Keratinocyte (primary cell): ENCODE data around the gene TRPC4AP. TPM values are rescaled to one million over a fixed set of nuclear protein-coding genes. Genes with fewer than 3 reads are reported as not detected.

Experiments used
- DNase-seq: peaks from one replicate; pipeline ENCODE4 v3.0.0-alpha.2; 2011; ENCODE audit warnings: low read depth, missing footprints, low spot score
- FAIRE-seq: peaks from 2 replicates; lab custom pipeline; 2011; peaks lifted over from hg19 to GRCh38; lab: Jason Lieb, UNC
- H2AFZ ChIP-seq: 2 replicates; pipeline ENCODE4 v1.6.0; 2012; ENCODE audit warnings: low read length, control low read depth, inconsistent platforms; ENCODE audit not compliant: control insufficient read depth
- H3K27ac ChIP-seq: 2 replicates; pipeline ENCODE4 v1.5.1; 2011; ENCODE audit warnings: low read length; ENCODE audit not compliant: control insufficient read depth, insufficient read depth
- H3K27me3 ChIP-seq: 3 replicates; pipeline ENCODE4 v1.6.0; 2011; ENCODE audit warnings: low read length; ENCODE audit not compliant: control insufficient read depth, insufficient read depth; ENCODE audit errors: extremely low read depth
- H3K36me3 ChIP-seq, 2 experiments: 2 replicates in 1 of 2; 3 replicates in 1 of 2; pipeline ENCODE4 v1.5.1; 2011; ENCODE audit warnings: low read length in 2 of 2, mild to moderate bottlenecking in 1 of 2; ENCODE audit not compliant: control insufficient read depth in 2 of 2, insufficient read depth in 2 of 2; ENCODE audit errors: extremely low read depth in 1 of 2
- H3K4me1 ChIP-seq: 3 replicates; pipeline ENCODE4 v1.5.1; 2011; ENCODE audit warnings: low read length; ENCODE audit not compliant: control insufficient read depth, insufficient read depth; ENCODE audit errors: extremely low read depth
- H3K4me2 ChIP-seq: 3 replicates; pipeline ENCODE4 v1.6.0; 2011; ENCODE audit warnings: low read depth, low read length; ENCODE audit not compliant: control insufficient read depth, insufficient read depth; ENCODE audit errors: extremely low read depth
- H3K4me3 ChIP-seq, 3 experiments: fragments of 200-600 bp in 1 of 3; sonication (generic) in 1 of 3; 2 replicates in 2 of 3; 3 replicates in 1 of 3; pipeline ENCODE4 v1.5.1; 2011 to 2016; ENCODE audit warnings: low read length in 3 of 3, mild to moderate bottlenecking in 3 of 3, control low read depth in 2 of 3, inconsistent platforms in 1 of 3, low read depth in 1 of 3, mixed read lengths in 1 of 3, mixed run types in 1 of 3, moderate library complexity in 1 of 3; ENCODE audit not compliant: control insufficient read depth in 2 of 3, insufficient read depth in 2 of 3; ENCODE audit errors: extremely low read depth in 1 of 3
- H3K79me2 ChIP-seq: 2 replicates; pipeline ENCODE4 v1.6.0; 2012; ENCODE audit warnings: low read length; ENCODE audit not compliant: control insufficient read depth, insufficient read depth
- H3K9ac ChIP-seq: 3 replicates; pipeline ENCODE4 v1.6.0; 2011; ENCODE audit warnings: low read length; ENCODE audit not compliant: control insufficient read depth, insufficient read depth; ENCODE audit errors: extremely low read depth
- H3K9me1 ChIP-seq: 3 replicates; pipeline ENCODE4 v1.6.0; 2011; ENCODE audit warnings: low read length; ENCODE audit not compliant: control insufficient read depth, insufficient read depth; ENCODE audit errors: extremely low read depth
- H3K9me3 ChIP-seq: 2 replicates; pipeline ENCODE4 v1.5.1; 2012; ENCODE audit warnings: low read depth, low read length; ENCODE audit not compliant: control insufficient read depth
- H4K20me1 ChIP-seq: 3 replicates; pipeline ENCODE4 v1.6.0; 2011; ENCODE audit warnings: low read length; ENCODE audit not compliant: control insufficient read depth, insufficient read depth; ENCODE audit errors: extremely low read depth
- CTCF ChIP-seq, 3 experiments: IDR thresholded peaks in 1 of 3; conservative IDR thresholded peaks in 1 of 3; optimal IDR thresholded peaks in 1 of 3; 2 replicates in 2 of 3; 3 replicates in 1 of 3; pipeline versions ENCODE3 to v1.5.1; 2011; ENCODE audit warnings: low read length in 3 of 3, mild to moderate bottlenecking in 3 of 3, moderate library complexity in 2 of 3, control low read depth in 1 of 3, inconsistent platforms in 1 of 3; ENCODE audit not compliant: insufficient read depth in 2 of 3; ENCODE audit errors: extremely low read depth in 1 of 3
- EZH2 ChIP-seq: IDR thresholded peaks from one replicate; pipeline ENCODE4 v1.6.1; 2012; ENCODE audit warnings: inconsistent platforms, mild to moderate bottlenecking, low read length, moderate library complexity
- dilution Hi-C: fragments of 300-500 bp; cut with MboI; formaldehyde crosslinking; loops from one replicate; pipeline ENCODE4 v1.7.0; 2020; ENCODE audit warnings: low sequenced_read_pairs; ENCODE audit not compliant: extremely low pct_ligation_motif_present
- polyA plus RNA-seq, 5 experiments: library from polyadenylated mRNA; depleted of rRNA in 3 of 5; stranded (reverse) in 3 of 5; stranded (forward) in 1 of 5; unstranded in 1 of 5; fragments of >200 nt; gene quantifications; 1 replicate in 1 of 5; 2 replicates in 3 of 5; 3 replicates in 1 of 5; pipeline versions ENCODE4 v1.2.1 to v1.2.3, GENCODE V29; 2011 to 2012; ENCODE audit warnings: missing spikeins in 2 of 5, low read depth in 1 of 5, low replicate concordance in 1 of 5

Gene TRPC4AP
- polyA plus RNA-seq, 1 donor (not counting 4 experiments of a cell fraction or from before 2014, with no cell fraction given): 53.9 TPM

- H4K20me1 ChIP-seq: no peaks in the 10 kb centered on the region
Measured at GRCh38 chr20:34997131-34997561, 95.5 kb downstream of the TRPC4AP start.

GRCh38 chr20:34996243-34997028 lies 96.2 kb downstream of the TRPC4AP start:
- Histone ChIP-seq H3K79me2 (no peaks in the 10 kb centered on the region), H3K27ac (no peak overlapping the region), H3K27me3 (no peaks in the 10 kb centered on the region), H3K9me3 (no peaks in the 10 kb centered on the region), H3K4me3 (no peak overlapping the region), H3K9ac (no peak overlapping the region), H3K9me1 (no peaks in the 10 kb centered on the region), H2AFZ (no peak overlapping the region), H4K20me1 (no peaks in the 10 kb centered on the region), H3K4me2 (no peak overlapping the region), H3K36me3 (peaks cover 7 to 29% of the 10 kb centered on the region in 2 experiments), H3K4me1 (no peaks in the 10 kb centered on the region)
- DNase-seq (no peak), FAIRE-seq (no peak)
- TF ChIP-seq CTCF (optimal IDR thresholded peaks at IDR 0.05 in 1 of 3, IDR thresholded peaks at IDR 0.05 in 1 of 3, conservative IDR thresholded peaks at IDR 0.05 in 1 of 3; ENCODE audit: extremely low read depth in 1 of 3, insufficient read depth in 2 of 3, low read length in 3 of 3) (no peak), EZH2 (no peak)
- dilution Hi-C loops: no loop called here

More at GRCh38 chr20:34997131-34997561, 95.5 kb downstream of the TRPC4AP start:
- Histone ChIP-seq H3K9ac (no peak overlapping the region), H3K36me3 (peaks cover 10 to 32% of the 10 kb centered on the region in 2 experiments), H3K9me3 (no peaks in the 10 kb centered on the region), H3K79me2 (no peaks in the 10 kb centered on the region), H3K27ac (no peak overlapping the region), H2AFZ (no peak overlapping the region), H3K4me1 (no peaks in the 10 kb centered on the region), H3K9me1 (no peaks in the 10 kb centered on the region), H3K4me3 (no peak overlapping the region), H3K4me2 (no peak overlapping the region), H3K27me3 (no peaks in the 10 kb centered on the region)
- no peak for TF ChIP-seq EZH2
- TF ChIP-seq CTCF (optimal IDR thresholded peaks at IDR 0.05 in 1 of 3, IDR thresholded peaks at IDR 0.05 in 1 of 3, conservative IDR thresholded peaks at IDR 0.05 in 1 of 3; ENCODE audit: extremely low read depth in 1 of 3, insufficient read depth in 2 of 3, low read length in 3 of 3): no peak
- no peak for FAIRE-seq
- dilution Hi-C loops: no loop called here
- DNase-seq: no peak
